Measurements from ENCODE around the gene DNAJB13.
A peak's percentile ranks its signal among the peaks of the same experiment; 100 is the strongest.

The DNAJB13 gene

DNA sequence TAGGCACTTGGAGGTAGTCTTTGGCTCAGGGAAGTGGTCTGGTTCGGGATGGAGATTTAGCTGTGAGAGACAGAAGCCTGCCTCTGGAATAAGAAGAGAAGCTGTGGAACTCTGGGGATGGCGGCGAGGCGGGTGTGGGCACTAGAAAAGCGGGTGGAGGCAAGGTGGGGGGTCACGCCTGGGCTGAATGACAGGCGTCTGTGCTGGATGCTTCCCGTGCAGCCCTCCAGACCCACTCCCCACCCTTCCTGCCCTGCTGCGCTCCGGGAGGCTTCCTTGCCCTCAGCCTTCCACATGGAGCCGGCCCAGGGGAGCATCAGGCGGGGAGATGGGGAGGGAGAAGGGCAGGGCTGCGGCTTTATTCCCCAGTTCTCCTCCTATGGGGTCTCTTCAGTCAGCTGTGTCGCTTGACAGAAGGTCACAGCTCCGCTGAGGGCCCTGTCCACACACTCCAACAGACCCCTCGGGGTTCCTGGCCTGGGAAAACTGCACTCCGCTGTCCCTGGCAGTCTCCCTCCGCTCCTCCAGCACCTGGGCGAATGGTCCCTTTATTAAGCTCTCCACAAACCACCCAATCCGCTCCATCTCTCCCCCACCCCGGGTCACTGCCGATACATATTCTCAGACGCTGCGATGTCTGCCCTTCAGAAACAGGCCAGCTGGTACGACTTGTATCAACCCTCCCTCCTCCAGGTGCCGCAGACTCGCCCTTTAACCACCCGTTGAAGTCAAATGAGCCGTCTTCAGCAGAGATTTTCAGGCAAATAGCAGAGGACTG, 6.2 kb downstream of the DNAJB13 start:
- DNase-seq: no peak

DNA sequence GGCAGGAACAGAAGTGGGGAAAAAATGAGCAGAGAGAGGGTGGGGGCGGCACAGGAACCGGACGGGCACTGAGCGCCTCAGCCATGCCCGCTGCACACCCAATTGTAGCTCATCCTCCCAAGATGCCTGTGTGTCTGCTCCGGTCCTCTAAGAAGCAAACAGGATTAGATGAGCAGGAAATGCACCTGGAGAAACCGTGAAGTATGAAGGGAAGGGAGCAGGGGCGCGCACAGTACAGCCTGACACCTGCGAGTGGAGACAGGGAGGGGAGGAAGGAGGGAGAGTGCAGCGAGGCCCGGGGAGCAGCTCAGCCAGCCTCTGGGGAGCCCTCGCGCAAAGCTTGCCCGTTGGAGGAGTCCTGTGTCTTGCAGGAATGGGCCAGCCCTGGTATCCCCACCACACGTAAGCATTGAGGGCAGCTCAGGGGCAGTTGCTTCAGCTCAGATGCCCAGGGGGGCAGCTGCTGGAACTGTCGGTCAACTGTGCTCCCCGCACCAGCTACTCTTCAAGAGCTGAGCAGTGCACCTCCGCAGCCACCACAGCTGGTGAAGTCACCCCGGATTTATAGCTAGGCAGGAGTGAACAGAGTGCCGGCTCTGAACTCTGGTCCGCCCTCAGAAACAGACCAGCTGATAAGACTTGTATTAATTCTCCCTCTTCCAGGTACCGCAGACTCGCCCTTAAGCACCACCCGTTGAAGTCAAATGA, 7.0 kb downstream of the DNAJB13 start:
- DNase-seq: no peak

DNA sequence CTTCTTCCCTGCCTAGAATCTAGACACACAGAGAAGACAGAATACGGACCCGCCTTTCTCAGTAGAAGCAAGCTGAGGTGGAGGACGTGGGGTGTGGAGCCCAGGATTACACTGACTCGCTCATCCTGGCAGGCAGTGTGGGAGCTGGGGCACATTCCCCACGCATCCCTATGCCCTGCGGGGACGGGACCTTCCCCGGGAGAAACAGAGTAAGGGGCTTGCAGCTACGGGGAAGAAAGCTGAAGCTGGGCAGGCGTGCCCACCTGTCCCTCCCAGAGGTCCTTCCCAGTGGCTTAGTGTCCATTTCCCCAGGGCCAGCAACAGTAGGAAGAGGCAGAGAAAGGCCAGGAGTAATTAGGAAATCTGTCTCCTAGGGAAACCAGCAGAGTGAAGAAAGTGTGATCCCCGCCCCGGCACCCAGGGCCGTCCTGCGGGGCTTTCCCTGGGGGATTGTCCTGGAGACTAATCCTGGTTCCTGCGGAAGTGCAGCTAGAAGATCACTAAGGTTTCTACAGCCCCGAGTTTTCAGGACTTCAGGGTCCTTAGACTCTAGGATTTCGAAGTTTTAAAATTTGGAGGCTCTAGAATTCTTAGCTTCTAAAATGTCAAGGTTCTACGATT, 7.8 kb downstream of the DNAJB13 start:
- no peak for DNase-seq

DNA sequence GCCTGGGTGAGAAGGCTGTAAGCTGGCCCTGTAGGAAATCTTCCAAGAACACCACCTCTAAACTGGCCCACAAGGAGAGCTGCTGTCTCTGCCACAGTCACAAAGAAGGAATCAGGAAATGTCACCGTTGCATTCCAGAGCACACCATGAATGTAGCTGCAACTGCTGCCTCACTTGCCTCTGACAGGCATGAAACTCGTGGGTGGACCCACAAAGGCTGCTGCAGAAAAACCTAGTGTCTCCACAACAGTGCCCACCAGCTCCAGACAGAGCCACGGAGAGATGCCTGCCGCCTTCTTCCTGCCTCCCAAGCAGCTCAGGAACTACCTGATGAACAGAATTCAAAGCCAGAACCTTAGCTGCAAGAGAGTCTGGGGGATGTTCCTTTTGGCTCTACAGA, 10.5 kb downstream of the DNAJB13 start:
- DNase-seq: no peak

DNA sequence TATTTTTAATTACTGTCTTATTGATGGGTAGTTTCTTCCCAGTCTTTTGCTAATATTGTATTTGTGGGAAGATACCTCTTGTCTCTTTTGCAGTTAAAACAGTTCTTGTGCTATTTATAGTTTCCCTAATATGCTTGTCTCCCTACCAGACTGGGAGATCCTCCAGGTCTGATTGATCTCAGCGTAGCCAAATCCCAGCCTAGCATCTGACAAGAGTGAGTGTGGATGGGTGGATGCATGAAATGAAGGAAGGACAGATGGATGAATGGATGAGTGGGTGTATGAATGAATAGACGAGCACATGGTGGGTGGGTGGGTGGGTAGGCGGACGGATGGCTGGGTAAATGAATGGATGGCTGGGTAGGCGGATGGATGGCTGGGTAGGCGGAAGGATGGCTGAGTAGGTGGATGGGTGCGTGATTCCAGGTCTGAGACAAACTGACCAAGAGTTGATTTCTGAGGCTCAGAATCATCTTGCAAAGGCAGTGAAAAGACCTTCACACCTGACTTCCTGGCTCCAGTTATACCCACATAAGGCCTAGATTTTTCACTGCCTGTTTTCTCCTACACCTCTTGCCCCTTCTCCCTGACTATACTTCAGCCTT, 11.4 kb downstream of the DNAJB13 start:
- DNase-seq: no peak

DNA sequence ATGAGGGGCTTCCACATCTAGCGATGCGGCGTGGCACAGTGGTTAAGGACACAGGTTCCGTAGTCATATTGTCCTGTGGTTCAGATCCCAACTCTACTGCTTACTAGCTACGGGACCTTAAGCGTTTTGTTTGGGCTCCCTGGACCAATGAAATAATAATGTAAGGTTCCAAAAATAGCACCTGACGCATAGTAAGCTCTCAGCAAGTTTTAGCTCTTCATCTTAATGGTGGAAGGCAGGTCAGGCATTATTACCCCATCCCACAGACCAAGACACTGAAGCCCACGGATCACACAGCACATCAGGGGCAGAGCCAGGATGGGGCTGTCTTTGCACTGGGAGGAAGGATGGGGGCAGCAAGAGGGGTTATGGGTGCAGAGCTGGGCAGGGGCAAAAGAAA, 13.0 kb downstream of the DNAJB13 start:
- no peak for DNase-seq

DNA sequence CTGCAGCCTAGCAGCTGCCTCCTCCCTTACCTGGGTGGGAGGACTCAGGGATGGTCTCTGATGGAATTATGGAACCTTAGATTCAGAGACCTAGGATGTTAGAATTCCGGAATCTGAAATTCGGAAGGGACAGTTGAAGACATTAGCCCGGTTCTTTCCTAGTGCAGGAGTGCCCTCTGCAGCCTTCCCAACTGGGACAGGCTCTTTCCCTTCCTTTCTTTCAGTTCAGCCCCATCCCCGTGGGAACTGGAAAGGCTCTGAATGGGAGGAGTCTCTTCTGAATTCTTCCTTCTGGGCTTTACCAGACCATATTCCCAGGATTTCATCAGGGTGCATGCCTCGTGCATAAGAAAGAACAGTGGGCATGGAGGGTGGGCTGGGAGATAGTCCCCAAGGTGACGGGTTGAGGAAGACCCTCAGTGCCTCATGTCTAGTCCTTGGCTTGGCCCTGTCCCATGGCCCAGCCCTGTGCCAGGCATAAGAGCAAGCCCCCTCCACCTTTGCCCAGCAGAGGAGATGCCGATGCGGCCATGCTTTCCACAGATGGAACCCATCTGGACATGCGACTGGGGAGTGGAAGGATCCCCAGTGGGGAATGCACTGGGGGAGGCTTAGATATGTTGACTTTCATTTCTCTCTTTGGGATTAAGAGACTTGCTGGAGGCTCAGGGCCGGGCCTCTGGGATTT, 14.4 kb downstream of the DNAJB13 start:
- DNase-seq: no peak

DNA sequence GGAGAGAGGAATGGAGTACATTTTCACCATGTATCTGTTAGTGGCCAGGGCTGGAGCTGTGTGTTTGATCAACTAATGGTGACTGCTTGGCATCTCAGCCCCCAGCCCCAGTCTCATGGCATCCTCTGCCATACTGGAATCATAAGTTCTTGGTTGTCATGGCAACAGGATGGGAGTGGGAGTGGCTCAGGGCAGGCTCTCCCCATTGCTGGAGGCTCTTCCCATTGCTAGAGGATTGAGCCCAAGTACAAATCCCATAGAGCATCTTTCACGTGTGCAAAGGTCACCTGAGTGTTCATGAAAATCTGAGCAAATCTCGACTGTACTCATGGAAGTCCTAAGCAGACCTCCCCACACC, 14.9 kb downstream of the DNAJB13 start:
- DNase-seq: no peak

DNA sequence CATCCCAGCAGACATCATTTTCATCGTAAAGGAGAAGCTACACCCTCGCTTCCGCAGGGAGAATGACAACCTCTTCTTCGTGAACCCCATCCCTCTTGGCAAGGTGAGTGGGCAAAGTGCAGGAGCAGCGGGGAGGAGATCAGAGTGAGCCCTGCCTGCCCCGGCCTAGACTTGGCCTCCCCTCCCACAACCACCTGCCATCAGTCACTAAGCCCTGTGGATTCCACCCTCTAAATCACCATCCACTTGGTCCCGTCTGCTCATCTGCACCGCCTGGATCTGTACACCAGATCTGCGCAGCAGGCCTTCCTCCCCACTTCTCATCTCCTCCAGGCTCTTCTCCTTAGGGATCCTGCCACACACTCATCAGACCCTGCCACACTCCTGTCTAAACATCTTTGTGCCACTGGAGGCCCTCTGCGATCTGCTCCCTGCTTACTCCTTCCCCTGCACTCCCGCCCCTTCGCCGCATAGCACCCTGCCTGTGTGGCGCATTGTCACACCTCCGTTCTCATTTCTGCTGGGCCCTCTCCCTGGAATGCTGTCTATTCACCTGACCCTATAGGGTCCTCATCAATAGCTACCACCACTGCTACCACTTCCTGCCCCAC, 17.6 kb downstream of the DNAJB13 start:
- DNase-seq: no peak

DNA sequence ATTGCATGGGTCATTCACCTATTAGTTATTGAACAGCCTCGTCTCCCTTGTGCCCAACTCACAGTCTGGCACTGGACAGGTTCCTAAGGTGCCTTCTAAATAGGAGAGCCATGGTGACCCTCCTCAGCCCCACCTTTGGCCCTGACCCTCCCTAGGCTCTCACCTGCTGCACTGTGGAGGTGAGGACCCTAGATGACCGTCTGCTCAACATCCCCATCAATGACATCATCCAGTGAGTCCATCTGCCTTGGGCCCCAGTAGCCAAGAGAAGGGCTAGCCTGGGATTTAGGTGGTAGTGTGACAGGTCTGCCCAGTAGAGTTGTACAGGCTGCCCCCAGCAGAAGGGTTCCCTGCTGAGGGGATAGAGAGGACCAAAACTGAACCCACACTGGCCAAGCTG, 18.3 kb downstream of the DNAJB13 start:
- DNase-seq: no peak

DNA sequence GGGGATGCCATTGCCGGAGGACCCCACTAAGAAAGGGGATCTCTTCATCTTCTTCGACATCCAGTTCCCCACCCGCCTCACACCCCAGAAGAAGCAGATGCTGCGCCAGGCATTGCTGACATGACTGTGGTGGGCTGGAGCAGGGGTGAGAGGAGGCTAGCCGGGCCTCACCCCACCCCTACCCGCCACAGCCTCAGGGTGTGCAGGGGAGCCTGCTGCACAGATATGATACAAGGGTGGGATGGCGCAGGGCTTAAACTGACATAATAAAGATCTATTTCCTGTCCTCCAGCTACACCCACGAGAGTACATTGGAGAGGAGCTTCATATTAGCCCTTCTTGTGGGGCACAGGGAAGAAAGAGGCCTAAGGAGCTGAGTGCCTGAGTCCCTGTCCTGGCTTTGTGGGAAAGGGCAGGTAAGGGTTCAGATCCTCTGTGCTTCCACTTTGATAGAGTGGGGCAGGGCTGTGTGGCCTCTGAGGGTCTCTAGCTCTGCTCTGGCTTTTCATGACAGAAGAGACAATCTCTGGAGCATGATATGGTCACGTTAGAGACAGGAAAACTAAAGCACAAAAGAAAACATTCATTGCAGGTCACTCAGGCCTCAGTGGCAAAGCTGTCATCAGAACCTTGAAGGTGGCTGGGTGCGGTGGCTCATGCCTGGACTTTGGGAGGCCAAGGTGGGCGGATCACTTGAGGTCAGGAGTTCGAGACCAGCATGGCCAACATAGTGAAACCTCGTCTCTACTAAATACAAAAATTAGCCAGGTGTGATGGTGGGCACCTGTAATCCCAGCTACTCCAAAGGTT, 19.4 kb downstream of the DNAJB13 start:
- DNase-seq: peak in 1 of 5 donors; percentile 15

DNA sequence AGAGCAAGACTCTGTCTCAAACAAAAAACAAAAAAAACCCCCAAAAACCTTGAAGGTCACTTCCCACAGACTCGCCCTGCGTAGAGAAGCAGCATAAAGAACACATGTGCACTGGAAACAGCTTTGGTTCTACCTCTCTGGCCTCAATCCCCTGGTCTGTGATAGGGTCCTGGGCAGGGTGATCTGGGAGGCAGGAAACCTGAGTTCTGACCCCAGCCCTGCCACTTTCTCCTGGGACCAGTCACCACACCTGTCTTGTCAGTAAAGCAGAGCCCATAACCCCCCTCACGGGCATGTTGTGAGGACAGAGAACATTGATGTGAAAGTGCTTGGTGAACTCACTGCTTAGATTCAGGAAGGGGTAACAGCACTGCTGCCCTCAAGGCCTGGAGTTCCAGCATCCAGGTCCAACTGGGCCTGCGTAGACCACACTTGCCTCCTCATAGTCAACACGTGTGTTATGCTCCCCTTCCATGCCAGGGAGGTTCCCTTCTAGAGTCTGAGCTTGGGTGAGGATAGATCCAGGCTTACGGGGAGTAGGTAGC, 20.4 kb downstream of the DNAJB13 start:
- no peak for DNase-seq

DNA sequence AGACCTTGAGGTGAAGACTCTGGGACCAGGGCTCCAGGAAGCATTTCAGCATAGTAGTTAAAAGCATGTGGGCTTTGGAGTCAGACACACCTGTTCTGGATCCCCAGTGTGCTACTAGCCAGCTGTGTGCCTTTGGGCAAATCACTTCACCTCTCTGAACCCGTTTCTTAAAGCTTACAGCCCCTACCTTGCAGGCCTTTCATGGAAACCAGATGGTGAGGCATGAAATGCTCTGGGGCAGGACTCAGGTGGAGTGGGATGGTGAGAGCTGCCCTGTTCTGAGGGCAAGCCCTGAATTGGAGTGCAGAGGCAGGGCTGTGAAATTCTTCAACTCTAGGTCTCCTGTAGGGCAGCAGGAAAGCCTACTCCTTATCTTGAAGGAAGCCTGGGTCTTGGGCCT, 21.4 kb downstream of the DNAJB13 start:
- no peak for DNase-seq

DNA sequence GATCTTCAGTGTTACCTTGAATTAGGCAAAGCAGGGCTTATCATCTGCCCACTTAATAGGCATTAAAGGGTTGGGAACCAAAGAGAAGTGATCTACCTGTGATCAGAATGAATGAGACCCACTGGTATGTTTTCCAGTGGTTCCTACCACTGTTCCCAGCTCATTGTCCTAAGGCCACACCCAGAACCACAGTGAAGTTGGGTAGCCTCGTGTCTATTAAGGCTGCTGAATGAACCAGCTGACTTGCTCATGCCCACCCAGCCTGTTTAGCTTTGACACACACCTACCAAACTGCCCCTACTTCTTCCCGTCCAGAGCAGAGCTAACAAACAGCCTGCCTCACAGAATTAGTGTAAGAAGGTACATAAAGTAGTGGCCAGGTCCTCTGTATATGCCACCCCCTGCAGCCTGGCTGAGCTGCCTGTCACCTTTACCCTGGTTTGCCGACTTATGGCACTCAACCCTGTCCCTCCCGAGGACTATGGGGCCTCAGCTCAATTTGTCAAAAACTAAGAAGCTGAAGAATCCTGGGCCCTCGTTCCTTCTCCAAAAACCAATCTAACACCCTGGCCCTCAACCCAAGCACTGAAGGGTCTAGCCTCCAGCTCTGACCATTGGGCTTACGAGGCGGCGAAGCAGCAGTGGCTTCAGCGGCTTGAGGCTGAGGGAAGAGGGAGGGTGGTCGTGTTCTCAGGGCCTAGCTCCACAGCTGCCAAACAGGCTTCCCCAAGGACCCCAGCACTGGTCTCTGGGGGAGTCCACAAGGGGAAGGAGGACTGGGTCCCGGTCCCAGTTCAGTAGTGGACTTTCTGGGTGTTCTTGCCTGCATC, 22.0 kb downstream of the DNAJB13 start:
- no peak for DNase-seq

DNA sequence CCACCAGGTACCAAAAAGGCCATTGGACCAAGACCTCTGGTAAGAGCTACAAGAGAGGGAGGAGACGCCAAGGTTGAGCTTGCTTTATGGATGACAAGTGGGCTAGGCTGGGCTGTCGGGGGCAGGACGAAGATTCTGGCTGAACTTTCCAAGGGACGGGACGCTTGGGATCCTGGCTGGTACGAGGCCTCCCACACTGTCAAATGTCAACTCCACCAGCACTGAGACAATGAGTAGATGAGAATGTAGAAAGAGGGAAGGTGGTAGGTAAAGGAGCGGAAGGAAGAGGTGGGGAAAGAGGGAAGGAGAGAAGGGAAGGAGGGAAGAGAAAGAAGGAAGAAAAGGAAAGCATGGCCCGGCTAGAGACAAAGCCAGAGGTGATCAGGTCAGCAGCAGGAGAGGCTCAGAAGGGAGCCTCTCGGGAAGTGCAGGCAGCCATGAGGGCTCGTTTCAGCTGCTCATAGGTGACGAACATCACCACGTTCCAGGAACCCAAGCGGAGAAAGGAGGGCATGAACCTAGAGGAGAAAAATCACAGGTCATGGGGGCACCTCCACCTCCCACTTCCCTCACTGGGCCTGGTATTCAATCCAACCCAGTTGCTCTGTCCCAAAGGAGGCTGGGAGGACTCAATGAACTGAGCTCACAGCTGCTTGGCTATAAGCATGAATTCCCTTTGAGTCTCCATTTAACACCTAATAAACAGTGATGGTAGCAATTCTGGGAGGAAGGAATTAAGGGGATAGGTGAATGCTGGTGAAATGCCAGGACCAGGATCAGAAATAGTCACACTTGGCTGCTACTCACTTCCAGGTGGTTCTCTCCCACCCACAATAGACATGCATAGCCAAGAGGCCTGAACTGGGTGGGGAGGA, 24.0 kb downstream of the DNAJB13 start:
- no peak for DNase-seq

DNA sequence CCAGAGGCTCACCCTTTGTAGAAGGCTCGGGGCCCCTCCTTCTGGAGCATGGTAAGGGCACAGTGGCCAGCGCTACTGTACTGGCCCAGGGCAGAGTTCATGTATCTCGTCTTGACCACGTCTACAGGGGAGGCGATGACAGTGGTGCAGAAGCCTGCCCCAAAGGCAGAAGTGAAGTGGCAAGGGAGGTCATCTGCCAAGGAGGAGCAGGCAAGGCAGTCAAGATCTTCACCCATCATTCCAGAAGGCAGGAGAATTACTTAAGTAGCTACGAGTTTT, 24.6 kb downstream of the DNAJB13 start:
- DNase-seq: no peak

DNA sequence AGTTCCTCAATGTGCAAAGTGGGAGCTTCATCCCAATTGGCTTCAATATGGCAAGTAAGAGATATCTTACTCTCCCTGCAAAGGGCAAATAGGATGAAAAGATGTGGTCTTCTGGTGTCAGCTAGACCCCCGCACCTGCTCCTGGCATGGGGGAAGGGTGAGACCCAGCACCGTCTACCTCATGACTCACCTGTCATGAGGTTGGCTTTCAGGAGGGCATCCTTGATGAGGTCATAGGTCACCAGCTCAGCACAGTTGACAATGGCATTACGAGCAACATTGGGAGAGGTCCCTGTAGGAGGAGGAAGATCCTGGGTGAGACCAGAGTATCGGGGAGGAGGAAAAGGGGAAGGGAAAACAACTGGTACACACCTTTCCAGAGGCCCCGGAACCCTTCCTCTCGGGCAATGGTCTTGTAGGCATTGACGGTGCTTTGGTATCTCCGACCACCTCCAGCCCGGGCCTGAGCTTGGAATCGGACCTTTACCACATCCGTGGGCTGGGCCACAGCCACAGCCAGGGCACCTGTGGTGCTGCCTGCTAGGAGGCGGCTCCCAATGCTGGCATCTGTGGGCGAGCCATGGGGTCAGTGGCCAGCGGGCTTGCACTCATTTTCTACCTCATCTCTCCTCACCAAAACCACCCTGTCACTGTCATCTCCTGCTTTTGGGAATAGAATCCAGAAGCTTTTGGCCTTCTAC, 25.8 kb downstream of the DNAJB13 start:
- no peak for DNase-seq

DNA sequence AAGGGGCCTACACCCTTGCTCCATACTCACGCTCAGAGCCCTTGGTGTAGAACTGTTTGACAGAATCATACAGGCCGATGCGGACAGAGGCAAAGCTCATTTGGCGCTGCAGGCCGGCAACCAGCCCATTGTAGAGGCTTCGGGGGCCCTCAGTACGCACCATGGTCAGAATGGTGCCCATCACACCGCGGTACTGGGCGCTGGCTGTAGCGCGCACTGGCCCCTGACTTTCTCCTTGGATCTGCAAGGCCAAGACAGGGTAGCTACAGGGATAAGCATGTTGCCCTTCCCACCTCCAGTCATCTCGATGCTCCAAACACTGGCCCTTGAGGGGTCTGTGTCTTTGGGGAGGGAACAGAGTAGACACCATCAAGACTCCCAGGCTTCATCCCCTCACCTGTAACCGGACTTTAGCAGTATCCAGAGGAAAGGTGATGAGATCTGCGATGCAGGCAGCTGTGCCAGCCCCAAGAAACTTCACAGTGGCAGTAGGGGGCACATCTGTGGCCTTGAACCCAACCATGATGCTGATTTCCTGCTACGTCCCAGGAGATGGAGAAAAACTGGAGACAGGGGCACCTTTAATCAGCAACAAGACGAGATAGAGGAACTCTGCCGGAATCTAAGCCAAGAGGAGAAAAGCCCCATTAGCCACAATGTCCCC, 27.2 kb downstream of the DNAJB13 start:
- no peak for DNase-seq
